Upper lobe of left lung (tissue), 4 donors: ENCODE results near the gene METRN.

Source experiments
- CTCF ChIP-seq, 6 experiments: fragments of 450-650 bp in 4 of 6; fragments of 200-600 bp in 2 of 6; sonication (generic) in 2 of 6; IDR thresholded peaks; one replicate each; pipeline ENCODE4 v1.5.1; 2016 to 2019; ENCODE audit warnings: antibody characterized with exemption in 6 of 6
- EP300 ChIP-seq, 4 donors: sonication (generic); formaldehyde crosslinking; IDR thresholded peaks; one replicate each; pipeline ENCODE4 v1.5.1; 2017; ENCODE audit warnings: antibody characterized with exemption in 4 of 4, control low read depth in 2 of 4
- POLR2A ChIP-seq, 4 donors: fragments of 450-650 bp; IDR thresholded peaks; one replicate each; pipeline ENCODE4 v1.5.1; 2016 to 2017; ENCODE audit warnings: antibody characterized with exemption in 4 of 4, mild to moderate bottlenecking in 2 of 4
- POLR2AphosphoS5 ChIP-seq, 2 donors: sonication (generic); formaldehyde crosslinking; IDR thresholded peaks; one replicate each; pipeline ENCODE4 v1.5.1; 2017; ENCODE audit warnings: antibody characterized with exemption in 2 of 2

GRCh38 chr16:710500-711075, 4.3 kb upstream of the METRN start:
- no peak for TF ChIP-seq CTCF (IDR thresholded peaks at IDR 0.05)
- TF ChIP-seq POLR2A (IDR thresholded peaks at IDR 0.05), result no peak
- no peak for TF ChIP-seq POLR2AphosphoS5 (IDR thresholded peaks at IDR 0.05)
- TF ChIP-seq EP300 (IDR thresholded peaks at IDR 0.05), result no peak
